Heart left ventricle (tissue), 13 donors: ENCODE measurements around the gene SLC2A9.

Experiments used
- POLR2A ChIP-seq, 2 donors: fragments of 450-650 bp; IDR thresholded peaks; one replicate each; pipeline ENCODE4 v1.6.1; 2017; ENCODE audit warnings: antibody characterized with exemption in 2 of 2, mild to moderate bottlenecking in 2 of 2, moderate library complexity in 2 of 2
- TF ChIP-seq, protein P1 (sequence below), 12 donors: fragments of 200-600 bp; sonication (generic) in 4 of 12; IDR thresholded peaks; one replicate each; pipeline versions ENCODE4 v1.5.0 to v1.8.0; 2018 to 2022; ENCODE audit warnings: antibody characterized with exemption in 12 of 12, mild to moderate bottlenecking in 5 of 12
- donor health status: ischemic (EF 13 %, LVEDD 7.1; RV severe dilation, severe dysfunction).
- donor health status: DM: no; HTN: yes; CAD: no.
- donor health status: DM: no; HTN: no; CAD: no.
- donor health status: ischemic (EF 25% LVEDD 6.9; RV normal size, moderate dysfunction).
- donor health status: ischemic (EF 25% LVEDD 5.7; RV mildly dilated, moderate dysfunction).
- donor health status: ischemic (EF 35%, LVEDD 5.7; RV mildly dilated, moderate dysfunction).
- donor health status: nonischemic (EF 11% LVEDD 7.7; RV severe dilation, severe dysfunction).
- donor health status: DM: yes; HTN: yes; CAD: no.
- donor health status: PGD.
- donor health status: ischemic (EF 29% LVEDD 5.4; RV normal size, mild dysfunction).
- donor health status: nonischemic (EF 23%, LVEDD 6.1; RV moderate dilation, normal function).

DNA sequence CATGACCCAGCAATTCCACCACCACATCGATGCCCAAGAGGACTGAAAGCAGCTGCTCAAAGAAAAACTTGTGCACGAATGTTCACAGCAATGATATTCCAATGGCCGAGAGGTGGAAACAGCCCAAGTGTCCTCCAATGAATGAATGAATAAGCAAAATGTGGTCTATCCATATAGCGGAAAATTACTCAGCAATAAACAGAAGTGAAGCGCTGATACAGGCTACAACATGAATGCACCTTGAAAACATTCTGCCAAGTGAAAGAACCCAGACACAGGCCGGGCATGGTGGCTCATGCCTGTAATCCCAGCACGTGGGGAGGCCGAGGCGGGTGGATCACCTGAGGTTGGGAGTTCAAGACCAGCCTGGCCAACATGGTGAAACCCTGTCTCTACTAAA is 5.2 kb upstream of the SLC2A9 start:
- no peak for TF ChIP-seq POLR2A (IDR thresholded peaks at IDR 0.05)
- TF ChIP-seq, protein P1, sequence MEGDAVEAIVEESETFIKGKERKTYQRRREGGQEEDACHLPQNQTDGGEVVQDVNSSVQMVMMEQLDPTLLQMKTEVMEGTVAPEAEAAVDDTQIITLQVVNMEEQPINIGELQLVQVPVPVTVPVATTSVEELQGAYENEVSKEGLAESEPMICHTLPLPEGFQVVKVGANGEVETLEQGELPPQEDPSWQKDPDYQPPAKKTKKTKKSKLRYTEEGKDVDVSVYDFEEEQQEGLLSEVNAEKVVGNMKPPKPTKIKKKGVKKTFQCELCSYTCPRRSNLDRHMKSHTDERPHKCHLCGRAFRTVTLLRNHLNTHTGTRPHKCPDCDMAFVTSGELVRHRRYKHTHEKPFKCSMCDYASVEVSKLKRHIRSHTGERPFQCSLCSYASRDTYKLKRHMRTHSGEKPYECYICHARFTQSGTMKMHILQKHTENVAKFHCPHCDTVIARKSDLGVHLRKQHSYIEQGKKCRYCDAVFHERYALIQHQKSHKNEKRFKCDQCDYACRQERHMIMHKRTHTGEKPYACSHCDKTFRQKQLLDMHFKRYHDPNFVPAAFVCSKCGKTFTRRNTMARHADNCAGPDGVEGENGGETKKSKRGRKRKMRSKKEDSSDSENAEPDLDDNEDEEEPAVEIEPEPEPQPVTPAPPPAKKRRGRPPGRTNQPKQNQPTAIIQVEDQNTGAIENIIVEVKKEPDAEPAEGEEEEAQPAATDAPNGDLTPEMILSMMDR (IDR thresholded peaks at IDR 0.05), result no peak
